ENCODE measurements around the gene TRIM15. TPM values are rescaled to one million over a fixed set of nuclear protein-coding genes. Genes with fewer than 3 reads are reported as not detected.
A peak's percentile ranks its signal among the peaks of the same experiment; 100 is the strongest.

TRIM15 gene
- total RNA-seq, 4 donors from 2014 or later = not detected

DNA sequence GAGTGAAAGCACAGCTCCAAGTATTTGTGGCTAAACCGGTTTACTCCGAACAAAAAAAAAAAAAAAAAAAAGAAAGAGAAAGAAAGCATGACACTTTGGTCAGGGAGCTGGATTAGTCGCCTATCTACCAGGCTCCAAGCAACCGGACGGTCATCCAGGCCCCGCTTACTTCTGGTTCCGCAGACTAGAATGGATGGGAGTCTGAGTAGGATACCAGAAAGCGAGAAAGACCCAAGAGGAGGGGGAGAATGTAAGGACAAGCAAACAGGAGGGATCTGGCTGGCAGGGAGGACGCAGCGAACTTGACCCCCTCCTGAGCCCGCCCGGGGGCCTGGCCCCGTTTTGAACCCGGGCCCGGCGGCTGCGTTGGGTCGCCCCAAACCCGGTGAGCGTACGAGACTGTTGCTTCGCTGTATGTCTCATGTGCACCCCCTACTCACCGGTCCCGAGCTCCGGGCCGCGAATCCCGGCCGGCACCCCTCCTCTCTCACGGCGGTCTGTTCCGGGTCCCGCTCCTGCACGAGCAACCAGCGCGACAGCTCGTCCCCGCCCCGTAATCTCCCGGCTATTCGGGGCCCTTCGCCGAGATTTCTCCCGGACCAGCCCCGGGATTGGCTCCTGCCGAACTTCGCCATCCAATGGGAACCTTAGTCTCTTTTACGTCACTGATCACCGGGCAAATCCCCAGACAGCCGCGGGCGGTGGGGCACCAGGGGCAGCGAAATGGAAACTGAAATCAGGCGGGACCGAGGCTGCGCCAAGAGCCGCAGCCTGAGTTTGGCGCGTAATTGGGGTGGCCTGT is 49.7 kb downstream of the TRIM15 start, which contains the start of gene TRIM26:
TSS of gene TRIM26 (minus strand) at position 542 of the 802 bp plus-strand sequence. CDS start 14,303 bp downstream, outside the sequence.
- 0% methylated on average over 45 to 52 of the region's 59 CpGs for WGBS, 2 donors
- TF ChIP-seq CTCF (IDR thresholded peaks at IDR 0.05) = peak in 2 of 5 experiments; percentile 10 to 40
- peak; percentile 82 to 99 for TF ChIP-seq EP300 (IDR thresholded peaks at IDR 0.05)
- TF ChIP-seq POLR2A (IDR thresholded peaks at IDR 0.05) = peak; percentile 89 to 99
- DNase-seq (ENCODE audit: low spot score in 2 of 2) = peak; percentile 95 to 97
- H3K4me1 ChIP-seq = peaks cover 6 to 55% (median 21%) of the 10 kb centered on the region in 4 donors
- H3K27me3 ChIP-seq = no peaks in the 10 kb centered on the region
- H3K27ac ChIP-seq = peak within 1 kb of the TSS; percentile 90 to 99 (median 96)
- no peaks in the 10 kb centered on the region for H3K36me3 ChIP-seq
- H3K4me3 ChIP-seq = peak within 1 kb of the TSS; percentile 78 to 95 (median 92)
- no peaks in the 10 kb centered on the region for H3K9me3 ChIP-seq

GRCh38 chr6:30213667-30213956 is 50.3 kb downstream of the TRIM15 start:
- TF ChIP-seq CTCF (IDR thresholded peaks at IDR 0.05) = no peak
- no peak for TF ChIP-seq POLR2A (IDR thresholded peaks at IDR 0.05)
- TF ChIP-seq EP300 (IDR thresholded peaks at IDR 0.05) = no peak
- no peaks in the 10 kb centered on the region for H3K27me3 ChIP-seq
- H3K36me3 ChIP-seq = no peaks in the 10 kb centered on the region
- peak overlapping the region; percentile 78 to 95 (median 92) for H3K4me3 ChIP-seq
- WGBS, 2 donors = 0 to 1% methylated on average over 11 to 12 of the region's 12 CpGs
- H3K4me1 ChIP-seq = peaks cover 6 to 50% (median 15%) of the 10 kb centered on the region in 4 donors
- H3K27ac ChIP-seq = peak overlapping the region; percentile 90 to 99 (median 96)
- no peaks in the 10 kb centered on the region for H3K9me3 ChIP-seq
- DNase-seq (ENCODE audit: low spot score in 2 of 2) = peak; percentile 15 to 23

GRCh38 chr6:30213957-30214656 is 50.8 kb downstream of the TRIM15 start:
- H3K36me3 ChIP-seq = no peaks in the 10 kb centered on the region
- peak overlapping the region; percentile 78 to 95 (median 92) for H3K4me3 ChIP-seq
- H3K9me3 ChIP-seq = no peaks in the 10 kb centered on the region
- 1 to 4% methylated on average over 14 to 45 of the region's 45 CpGs for WGBS, 2 donors
- H3K4me1 ChIP-seq = peaks cover 6 to 46% (median 12%) of the 10 kb centered on the region in 4 donors
- peak overlapping the region; percentile 90 to 99 (median 96) for H3K27ac ChIP-seq
- DNase-seq (ENCODE audit: low spot score in 2 of 2) = peak; percentile 67 to 69
- TF ChIP-seq POLR2A (IDR thresholded peaks at IDR 0.05) = peak; percentile 18 to 48
- TF ChIP-seq EP300 (IDR thresholded peaks at IDR 0.05) = peak; percentile 57 to 74
- no peak for TF ChIP-seq CTCF (IDR thresholded peaks at IDR 0.05)
- no peaks in the 10 kb centered on the region for H3K27me3 ChIP-seq

DNA sequence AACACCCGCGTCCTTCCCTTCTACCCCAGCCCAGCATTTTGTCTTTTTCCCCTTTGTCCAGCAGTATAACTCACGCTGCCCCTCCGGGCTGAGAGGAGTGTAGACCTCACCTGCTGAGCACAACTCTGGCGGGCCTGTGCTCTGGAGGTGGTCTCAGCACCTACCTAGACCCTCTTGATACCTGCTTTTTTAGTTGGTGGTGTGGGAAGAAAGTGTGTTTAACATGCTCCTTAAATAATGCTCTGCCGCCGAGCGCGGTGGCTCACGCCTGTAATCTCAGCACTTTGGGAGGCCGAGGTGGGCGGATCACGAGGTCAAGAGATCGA is 51.3 kb downstream of the TRIM15 start:
- Histone ChIP-seq H3K36me3 (no peaks in the 10 kb centered on the region), H3K4me1 (peaks cover 6 to 43% (median 12%) of the 10 kb centered on the region in 4 donors), H3K9me3 (no peaks in the 10 kb centered on the region), H3K27me3 (no peaks in the 10 kb centered on the region), H3K27ac (peak overlapping the region; percentile 90 to 99 (median 96)), H3K4me3 (peak overlapping the region; percentile 78 to 95 (median 92))
- WGBS, 2 donors = 68 to 70% methylated on average over 14 of the region's 14 CpGs
- TF ChIP-seq EP300 (IDR thresholded peaks at IDR 0.05) (no peak), POLR2A (IDR thresholded peaks at IDR 0.05) (no peak), CTCF (IDR thresholded peaks at IDR 0.05) (no peak)
- DNase-seq (ENCODE audit: low spot score in 2 of 2) = no peak

DNA sequence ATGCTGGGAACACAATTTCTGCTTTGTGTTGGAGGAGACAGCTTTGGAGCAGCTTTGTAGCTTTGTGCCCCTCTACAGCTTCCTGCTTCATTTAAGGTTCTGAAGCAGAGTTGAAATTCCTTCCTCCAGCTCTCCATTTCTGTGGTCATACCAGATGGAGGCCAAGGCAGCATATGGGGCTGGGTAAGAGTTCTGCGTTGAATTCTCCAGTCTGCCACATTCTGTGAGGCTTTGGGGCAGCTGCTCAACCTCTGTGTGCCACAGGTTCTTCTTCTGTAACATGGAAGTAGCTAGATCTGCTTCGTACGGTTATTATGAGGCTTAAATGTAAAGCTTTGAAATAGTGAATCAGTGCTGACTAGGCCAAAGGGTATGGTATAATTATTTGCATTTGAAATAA is 52.8 kb downstream of the TRIM15 start:
- Histone ChIP-seq H3K9me3 (no peaks in the 10 kb centered on the region), H3K4me1 (peaks cover 6 to 28% (median 11%) of the 10 kb centered on the region in 4 donors), H3K27me3 (no peaks in the 10 kb centered on the region), H3K4me3 (no peak overlapping the region), H3K36me3 (no peaks in the 10 kb centered on the region), H3K27ac (no peak overlapping the region)
- no peak for TF ChIP-seq EP300 (IDR thresholded peaks at IDR 0.05)
- TF ChIP-seq CTCF (IDR thresholded peaks at IDR 0.05) = no peak
- no peak for TF ChIP-seq POLR2A (IDR thresholded peaks at IDR 0.05)
- WGBS, 2 donors = 71 to 72% methylated on average over 3 of the region's 3 CpGs
- no peak for DNase-seq (ENCODE audit: low spot score in 2 of 2)

Measured in tibial nerve (tissue), 4 donors.